GM12875 (cell line): ENCODE data around the gene BANF1.

Source experiments
- H3K4me3 ChIP-seq: one replicate; pipeline ENCODE4 v1.5.1; 2011; ENCODE audit warnings: low read depth, low read length, control low read depth
- CTCF ChIP-seq: IDR thresholded peaks from 2 replicates; pipeline ENCODE4 v1.5.1; 2011; ENCODE audit warnings: low read depth, mild to moderate bottlenecking, control low read depth, inconsistent platforms, low read length, moderate library complexity, borderline replicate concordance; ENCODE audit not compliant: insufficient read depth

BANF1 gene

DNA sequence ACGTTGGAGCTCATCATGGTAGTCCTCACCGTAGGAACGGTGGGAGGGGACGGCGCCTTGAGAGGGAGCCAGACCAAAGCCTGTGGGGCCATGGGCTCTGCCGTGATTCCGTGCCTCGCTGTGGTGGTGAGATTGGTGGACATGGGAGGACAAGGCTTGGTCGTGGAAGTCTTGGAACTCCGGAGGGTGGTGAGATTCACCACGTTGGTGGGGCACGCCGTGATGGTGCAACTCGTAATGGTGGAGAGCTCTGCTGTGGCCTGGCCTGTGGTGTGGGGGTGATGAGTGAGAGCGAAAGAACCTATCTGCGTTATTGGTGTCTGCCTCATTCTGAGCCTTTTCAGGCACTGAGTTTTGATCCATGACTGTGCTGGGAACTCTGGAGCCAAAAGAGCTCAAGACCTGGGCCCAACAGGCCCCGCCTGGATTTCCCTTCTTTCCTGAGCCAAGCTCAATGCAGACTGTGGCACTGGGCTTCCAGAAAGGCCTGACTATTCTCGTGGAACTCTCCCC lies 23.8 kb downstream of the BANF1 start, which contains the start of gene CATSPER1:
TSS of gene CATSPER1 (minus strand) at position 463 of the 513 bp plus-strand sequence. CDS start at position 363, 100 bp downstream.
- H3K4me3 ChIP-seq: no peak within 1 kb of the TSS
- no peak for TF ChIP-seq CTCF

GRCh38 chr11:66032957-66033735 lies 30.8 kb downstream of the BANF1 start:
- no peak overlapping the region for H3K4me3 ChIP-seq
- TF ChIP-seq CTCF: no peak

DNA sequence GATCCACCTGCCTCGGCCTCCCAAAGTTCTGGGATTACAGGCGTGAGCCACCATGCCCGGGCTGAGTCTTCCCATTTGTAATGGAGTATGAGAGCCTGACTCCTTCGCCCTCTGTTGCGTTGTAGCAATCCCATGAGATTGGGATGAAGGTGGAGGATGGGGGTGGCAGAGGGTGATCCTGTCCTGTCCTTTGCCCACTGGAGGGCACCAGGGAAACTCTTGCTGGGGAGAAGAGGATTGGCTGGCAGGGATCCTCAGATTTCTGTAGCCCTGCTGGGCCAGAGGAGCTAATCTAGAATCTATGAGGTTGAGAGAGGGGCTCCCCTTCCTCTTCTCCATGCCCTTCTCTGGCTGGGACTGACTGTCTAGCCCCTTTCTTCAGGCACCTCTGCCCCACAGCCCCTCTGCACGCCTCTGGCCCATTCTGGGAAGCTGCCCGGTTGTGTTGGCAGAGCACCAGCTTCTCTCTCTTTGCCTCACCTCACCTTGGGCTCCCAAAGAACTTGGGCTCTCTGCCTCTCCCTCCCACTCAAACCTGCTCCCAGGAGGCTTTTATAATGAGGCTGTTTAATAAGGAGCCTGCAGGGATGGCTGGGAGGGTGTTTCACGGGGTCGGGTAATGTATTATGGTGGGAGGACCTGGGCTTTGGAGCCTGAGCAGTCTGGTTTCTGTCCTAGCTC lies 33.5 kb downstream of the BANF1 start:
- H3K4me3 ChIP-seq: no peak overlapping the region
- no peak for TF ChIP-seq CTCF

DNA sequence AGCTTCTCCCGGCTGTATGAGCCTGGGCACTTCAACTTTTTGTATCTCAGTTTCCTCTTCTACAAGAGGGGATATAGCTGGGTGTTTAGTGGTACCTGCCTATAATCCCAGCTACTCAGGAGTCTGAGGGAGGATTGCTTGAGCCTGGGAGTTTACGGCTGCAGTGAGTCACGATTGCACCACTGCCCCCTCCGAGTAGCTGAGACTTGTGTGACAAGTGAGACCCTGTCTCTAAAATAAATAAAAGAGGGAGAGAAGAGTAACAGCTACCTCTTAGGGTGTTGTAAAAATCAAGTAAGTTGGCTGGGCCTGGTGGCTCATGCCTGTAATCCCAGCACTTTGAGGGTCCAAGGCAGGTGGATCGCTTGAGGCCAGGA lies 34.0 kb downstream of the BANF1 start:
- TF ChIP-seq CTCF: no peak
- H3K4me3 ChIP-seq: no peak overlapping the region

DNA sequence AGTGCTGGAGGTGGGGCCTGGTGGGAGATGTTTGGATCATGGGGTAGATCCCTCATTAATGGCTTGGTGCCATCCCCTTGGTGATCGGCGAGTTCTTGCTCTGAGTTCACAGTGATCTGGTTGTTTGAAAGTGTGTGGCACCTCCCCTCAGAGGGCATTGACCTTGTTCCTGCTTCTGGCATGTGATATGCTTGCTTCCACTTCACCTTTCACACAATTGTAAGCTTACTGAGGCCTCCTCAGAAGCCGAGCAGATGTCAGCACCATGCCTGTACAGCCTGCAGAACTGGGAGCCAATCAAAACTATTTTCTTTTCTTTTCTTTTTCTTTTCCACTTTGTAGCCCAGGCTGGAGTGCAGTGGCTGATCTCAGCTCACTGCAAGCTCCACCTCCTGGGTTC lies 35.0 kb downstream of the BANF1 start:
- TF ChIP-seq CTCF: no peak

DNA sequence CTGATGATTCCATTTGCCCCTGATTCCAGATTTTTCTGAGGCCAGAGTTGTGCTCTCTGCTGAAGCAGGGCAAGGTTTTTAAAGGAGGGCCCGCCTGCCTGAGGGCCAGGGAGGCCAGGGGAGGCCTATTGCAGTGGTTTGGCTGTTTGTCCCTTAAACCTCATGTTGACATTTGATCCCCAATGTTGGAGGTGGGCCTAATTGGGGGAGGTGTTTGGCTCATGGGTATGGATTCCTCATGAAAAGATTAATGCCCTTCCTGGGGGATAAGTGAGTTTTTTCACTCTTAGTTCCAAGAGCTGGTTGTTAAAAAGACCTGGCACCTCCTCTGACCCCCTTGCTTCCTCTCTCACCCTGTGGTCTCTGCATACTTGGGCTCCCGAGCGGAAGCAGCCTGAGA lies 37.5 kb downstream of the BANF1 start:
- H3K4me3 ChIP-seq: no peak overlapping the region
- no peak for TF ChIP-seq CTCF

More for the DNA sequence above, 35.0 kb downstream of the BANF1 start:
- no peak overlapping the region for H3K4me3 ChIP-seq
